K562 (cell line): Measurements from ENCODE around the gene DEPDC1. TPM values are rescaled to one million over a fixed set of nuclear protein-coding genes. Genes with fewer than 3 reads are reported as not detected.

Experiments used
- ATAC-seq: fragments of 200-7000 bp; cut with Tn5 transposase; 3 replicates; pipeline ENCODE4 v1.9.1; 2020; ENCODE audit warnings: moderate library complexity
- BruUV-seq: library from RNA; stranded (reverse); fragments of 400-500 nt; replicated peaks from 2 replicates; lab custom pipeline; 2021; lab: Mats Ljungman, UMichigan
- CTCF ChIA-PET: fragments of 300-600 bp; formaldehyde crosslinking; extraction: SDS; loops from one replicate; lab custom pipeline; 2021; ENCODE audit warnings: low intra/inter-chr PET ratio; lab: Yijun Ruan, JAX
- POLR2A ChIA-PET: fragments of 300-600, 350-650 bp; sonication (Branson Sonifier 250); formaldehyde crosslinking; extraction: SDS; loops from one replicate; lab custom pipeline; 2021; ENCODE audit warnings: antibody characterized with exemption, inconsistent platforms; lab: Yijun Ruan, JAX
- DNase-seq, 4 experiments: peaks; one replicate each; pipeline versions ENCODE4 v3.0.0 to v3.0.0-alpha.2; 2011 to 2018; ENCODE audit warnings: low spot score in 3 of 4, mixed read lengths in 3 of 4; ENCODE audit errors: extremely low read depth in 1 of 4
- FAIRE-seq: peaks from 2 replicates; lab custom pipeline; 2011; peaks lifted over from hg19 to GRCh38; lab: Jason Lieb, UNC
- H2AFZ ChIP-seq: 2 replicates; pipeline ENCODE4 v1.6.0; 2011; ENCODE audit warnings: low read depth, low read length, control low read depth, inconsistent platforms
- H3K27ac ChIP-seq: fragments of 200-600 bp; 3 replicates; pipeline ENCODE4 v1.8.0; 2011; ENCODE audit warnings: low read depth, mild to moderate bottlenecking, control low read depth, inconsistent platforms, low read length, moderate library complexity, mixed read lengths; ENCODE audit errors: extremely low read depth
- H3K27me3 ChIP-seq, 2 experiments: fragments of 300-600 bp in 1 of 2; 2 replicates in 1 of 2; 3 replicates in 1 of 2; pipeline versions ENCODE4 v1.6.0 to v1.8.0; 2011; ENCODE audit warnings: inconsistent platforms in 2 of 2, low read length in 2 of 2, mild to moderate bottlenecking in 1 of 2, mixed read lengths in 1 of 2, moderate library complexity in 1 of 2; ENCODE audit not compliant: control insufficient read depth in 2 of 2, insufficient read depth in 2 of 2
- H3K36me3 ChIP-seq: fragments of 300-600 bp; 3 replicates; pipeline ENCODE4 v1.8.0; 2011; ENCODE audit warnings: mild to moderate bottlenecking, low read length, inconsistent platforms; ENCODE audit not compliant: control insufficient read depth, insufficient read depth
- H3K4me1 ChIP-seq, 2 experiments: fragments of 200-600 bp in 1 of 2; replicated peaks in 1 of 2; 2 replicates in 1 of 2; 3 replicates in 1 of 2; pipeline versions ENCODE4 v1.5.1 to v1.8.0; 2011; ENCODE audit warnings: inconsistent platforms in 2 of 2, low read length in 2 of 2, mild to moderate bottlenecking in 1 of 2, mixed read lengths in 1 of 2, moderate library complexity in 1 of 2; ENCODE audit not compliant: control insufficient read depth in 2 of 2, insufficient read depth in 2 of 2
- H3K4me2 ChIP-seq: 2 replicates; pipeline ENCODE4 v1.6.1; 2011; ENCODE audit warnings: low read length, control low read depth, inconsistent platforms, mixed read lengths; ENCODE audit not compliant: insufficient read depth
- H3K4me3 ChIP-seq: fragments of 200-600 bp; sonication (generic), shearing (Covaris generic); 2 replicates; pipeline ENCODE4 v1.5.1; 2016; ENCODE audit warnings: control low read depth, inconsistent platforms
- H3K79me2 ChIP-seq: fragments of 200-600 bp; 3 replicates; pipeline ENCODE4 v1.8.0; 2011; ENCODE audit warnings: low read length, inconsistent platforms; ENCODE audit not compliant: control insufficient read depth, insufficient read depth
- H3K9ac ChIP-seq, 2 experiments: 2 replicates each; pipeline versions ENCODE4 v1.6.0 to v1.6.1; 2011; ENCODE audit warnings: low read depth in 2 of 2, low read length in 2 of 2, control low read depth in 1 of 2, inconsistent platforms in 1 of 2, mild to moderate bottlenecking in 1 of 2, mixed read lengths in 1 of 2; ENCODE audit not compliant: insufficient read depth in 1 of 2
- H3K9me1 ChIP-seq: one replicate; pipeline ENCODE4 v1.6.0; 2011; ENCODE audit warnings: inconsistent platforms, mild to moderate bottlenecking, low read length, moderate library complexity; ENCODE audit not compliant: control insufficient read depth, insufficient read depth
- H3K9me3 ChIP-seq: replicated peaks from 2 replicates; pipeline ENCODE4 v1.5.1; 2011; ENCODE audit warnings: low read depth, low read length, inconsistent platforms; ENCODE audit not compliant: control insufficient read depth, insufficient read depth
- H4K20me1 ChIP-seq: replicated peaks from 2 replicates; pipeline ENCODE4 v1.6.1; 2011; ENCODE audit warnings: low read length, inconsistent platforms, mixed read lengths; ENCODE audit not compliant: control insufficient read depth, insufficient read depth
- CBX8 ChIP-seq: fragments of 200-600 bp; sonication (generic); IDR thresholded peaks from 2 replicates; pipeline ENCODE4 v1.6.1; 2012; ENCODE audit warnings: borderline replicate concordance, mixed run types, low read depth, mild to moderate bottlenecking, moderate library complexity, mixed read lengths, low read length, control low read depth, inconsistent platforms; ENCODE audit not compliant: poor library complexity, severe bottlenecking; ENCODE audit errors: extremely low read depth
- COPS2 ChIP-seq: fragments of 450-650 bp; conservative IDR thresholded peaks from 2 replicates; pipeline ENCODE4 v1.6.1; 2016; ENCODE audit warnings: mild to moderate bottlenecking, moderate library complexity
- FOXK1 ChIP-seq: sonication (generic); formaldehyde crosslinking; IDR thresholded peaks from 2 replicates; pipeline ENCODE4 v1.8.0; 2022; ENCODE audit warnings: missing genetic modification reagents, mild to moderate bottlenecking, borderline replicate concordance
- GABPB2 ChIP-seq: fragments of 250-450 bp; sonication (Bioruptor Pico); conservative IDR thresholded peaks from 2 replicates; pipeline ENCODE4 v1.5.1; 2021; ENCODE audit warnings: mild to moderate bottlenecking
- HNRNPLL ChIP-seq: fragments of 200-400 bp; formaldehyde crosslinking; IDR thresholded peaks from 2 replicates; pipeline ENCODE4 v1.6.1; 2017; ENCODE audit warnings: low read length, low read depth, mild to moderate bottlenecking; ENCODE audit not compliant: poor library complexity, severe bottlenecking
- MAZ ChIP-seq, 2 experiments: fragments of 450-650 bp in 1 of 2; sonication (generic) in 1 of 2; formaldehyde crosslinking; IDR thresholded peaks in 1 of 2; conservative IDR thresholded peaks in 1 of 2; 2 replicates each; pipeline versions ENCODE4 v1.4.0 to v1.5.0; 2020; ENCODE audit warnings: mild to moderate bottlenecking in 1 of 2, missing genetic modification reagents in 1 of 2
- RFX5 ChIP-seq: IDR thresholded peaks from 2 replicates; pipeline ENCODE4 v1.6.1; 2011; ENCODE audit warnings: low read depth, mild to moderate bottlenecking, improper control_type of control experiment, low read length
- ZBTB17 ChIP-seq: fragments of 450-650 bp; formaldehyde crosslinking; IDR thresholded peaks from 2 replicates; pipeline ENCODE4 v1.4.0; 2020; ENCODE audit warnings: mild to moderate bottlenecking
- ZNF133 ChIP-seq: fragments of 250-450 bp; sonication (Bioruptor Pico); IDR thresholded peaks from 2 replicates; pipeline ENCODE4 v1.4.0; 2020; ENCODE audit warnings: mild to moderate bottlenecking
- ZNF165 ChIP-seq: fragments of 250-450 bp; sonication (Bioruptor Pico); IDR thresholded peaks from 2 replicates; pipeline ENCODE4 v1.4.0; 2020; ENCODE audit warnings: borderline replicate concordance
- ZNF512 ChIP-seq: IDR thresholded peaks from 2 replicates; pipeline ENCODE4 v1.6.1; 2016; ENCODE audit warnings: missing genetic modification characterization, missing compliant biosample characterization
- WGBS: fragments of 100-300 bp; shearing (Covaris generic); methylation state at CpG from one replicate; pipeline ENCODE4 v1.1.6; 2016; ENCODE audit warnings: low coverage, mixed read lengths; ENCODE audit not compliant: insufficient coverage; ENCODE audit errors: missing lambda C conversion rate; 5-methylcytosine and 5-hydroxymethylcytosine counted together
- in situ Hi-C: fragments of 300-500 bp; cut with MboI; formaldehyde crosslinking; loops from 4 replicates; pipeline ENCODE4 v1.15.0; 2018; ENCODE audit warnings: inconsistent platforms, mixed read lengths
- intact Hi-C: fragments of 100-400 bp; cut with micrococcal nuclease; formaldehyde crosslinking; loops from 2 replicates; pipeline ENCODE4 v1.14.2; 2022
- polyA plus RNA-seq, 8 experiments: library from polyadenylated mRNA; depleted of rRNA in 4 of 8; stranded (reverse) in 5 of 8; unstranded in 3 of 8; fragments of >200 nt; fragmentation: Nextera tagmentation in 2 of 8; fragmentation: Illumina TruSeq in 1 of 8; extraction: Ambion mirVana in 2 of 8; extraction: Trizol in 1 of 8; gene quantifications; 2 replicates each; pipeline versions ENCODE4 v1.2.1 to v1.2.3, GENCODE V29; 2011 to 2014; ENCODE audit warnings: inconsistent platforms in 1 of 8, missing spikeins in 1 of 8
- total RNA-seq, 7 experiments: library from RNA; depleted of rRNA in 6 of 7; stranded (reverse); fragments of >200 nt in 6 of 7; fragmentation: Illumina TruSeq in 2 of 7; extraction: Trizol in 2 of 7; gene quantifications; 2 replicates each; pipeline versions ENCODE4 v1.2.1 to v1.2.3, GENCODE V29; 2011 to 2021; ENCODE audit warnings: low replicate concordance in 1 of 7
- TF ChIP-seq, protein P1 (sequence below): sonication (generic); IDR thresholded peaks from 2 replicates; pipeline ENCODE4 v1.6.1; 2016
- TF ChIP-seq, protein P2 (sequence below): fragments of 450-650 bp; IDR thresholded peaks from 2 replicates; pipeline ENCODE4 v1.6.1; 2017; ENCODE audit warnings: antibody characterized with exemption, mild to moderate bottlenecking
- TF ChIP-seq, protein P3 (sequence below): fragments of 250-450 bp; sonication (Bioruptor Pico); IDR thresholded peaks from 2 replicates; pipeline ENCODE4 v1.5.0; 2021

DEPDC1 gene
- total and polyA plus RNA-seq, 9 of the 15 experiments (the other 6 are each of a cell fraction or from before 2014, with no cell fraction given), result 9.9 to 28.3 (median 17.8) TPM

- TF ChIP-seq CBX8, result no peak
- TF ChIP-seq FOXK1 (CRISPR knock-in tag), result no peak
Observed at GRCh38 chr1:68438310-68438709, 58.6 kb downstream of the DEPDC1 start (continued).

DNA sequence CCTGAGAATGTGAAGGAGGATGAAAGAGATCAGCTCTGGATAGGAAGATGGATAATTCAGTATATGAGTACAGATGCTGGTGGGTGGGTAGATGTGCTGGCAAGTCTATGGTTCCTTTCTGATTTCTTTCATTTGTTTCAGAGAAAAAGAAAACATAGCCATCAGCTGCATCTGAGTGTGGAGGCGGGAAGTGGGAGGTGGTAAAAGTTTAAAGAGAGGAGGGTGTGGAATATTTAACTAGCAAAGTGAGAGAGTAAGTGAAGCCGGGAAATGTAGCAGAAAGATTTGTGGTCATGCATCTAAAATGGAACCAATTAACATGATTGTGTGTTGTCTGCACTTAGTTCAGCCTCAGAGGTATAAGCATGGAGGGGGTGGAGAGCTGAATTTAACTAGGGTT, 63.5 kb downstream of the DEPDC1 start:
- Histone ChIP-seq H4K20me1 (no peaks in the 10 kb centered on the region), H3K4me1 (no peaks in the 10 kb centered on the region), H3K4me3 (no peak overlapping the region), H2AFZ (no peak overlapping the region), H3K27ac (no peak overlapping the region), H3K9me1 (no peaks in the 10 kb centered on the region), H3K79me2 (no peaks in the 10 kb centered on the region), H3K4me2 (no peak overlapping the region), H3K27me3 (no peaks in the 10 kb centered on the region), H3K9me3 (no peaks in the 10 kb centered on the region), H3K9ac (no peak overlapping the region), H3K36me3 (no peaks in the 10 kb centered on the region)
- in situ Hi-C loops, result no loop called here
- no peak for ATAC-seq
- no TSS peak for BruUV-seq
- FAIRE-seq, result no peak
- intact Hi-C loops, result no loop called here
- ChIA-PET POLR2A (no interaction called here), CTCF (no interaction called here)
- 0% methylated on average over 2 of the region's 2 CpGs for whole genome bisulfite sequencing
- DNase-seq, result no peak
- TF ChIP-seq GABPB2 (CRISPR knock-in tag) (no peak), MAZ (CRISPR knock-in tag; conservative IDR thresholded peaks at IDR 0.05 in 1 of 2, IDR thresholded peaks at IDR 0.05 in 1 of 2) (no peak), ZBTB17 (CRISPR knock-in tag) (no peak), ZNF165 (CRISPR knock-in tag) (no peak), COPS2 (no peak), HNRNPLL (no peak), ZNF512 (tag) (no peak), ZNF133 (no peak), RFX5 (no peak)
- TF ChIP-seq, protein P1, sequence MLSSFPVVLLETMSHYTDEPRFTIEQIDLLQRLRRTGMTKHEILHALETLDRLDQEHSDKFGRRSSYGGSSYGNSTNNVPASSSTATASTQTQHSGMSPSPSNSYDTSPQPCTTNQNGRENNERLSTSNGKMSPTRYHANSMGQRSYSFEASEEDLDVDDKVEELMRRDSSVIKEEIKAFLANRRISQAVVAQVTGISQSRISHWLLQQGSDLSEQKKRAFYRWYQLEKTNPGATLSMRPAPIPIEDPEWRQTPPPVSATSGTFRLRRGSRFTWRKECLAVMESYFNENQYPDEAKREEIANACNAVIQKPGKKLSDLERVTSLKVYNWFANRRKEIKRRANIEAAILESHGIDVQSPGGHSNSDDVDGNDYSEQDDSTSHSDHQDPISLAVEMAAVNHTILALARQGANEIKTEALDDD, result no peak
- TF ChIP-seq, protein P2, sequence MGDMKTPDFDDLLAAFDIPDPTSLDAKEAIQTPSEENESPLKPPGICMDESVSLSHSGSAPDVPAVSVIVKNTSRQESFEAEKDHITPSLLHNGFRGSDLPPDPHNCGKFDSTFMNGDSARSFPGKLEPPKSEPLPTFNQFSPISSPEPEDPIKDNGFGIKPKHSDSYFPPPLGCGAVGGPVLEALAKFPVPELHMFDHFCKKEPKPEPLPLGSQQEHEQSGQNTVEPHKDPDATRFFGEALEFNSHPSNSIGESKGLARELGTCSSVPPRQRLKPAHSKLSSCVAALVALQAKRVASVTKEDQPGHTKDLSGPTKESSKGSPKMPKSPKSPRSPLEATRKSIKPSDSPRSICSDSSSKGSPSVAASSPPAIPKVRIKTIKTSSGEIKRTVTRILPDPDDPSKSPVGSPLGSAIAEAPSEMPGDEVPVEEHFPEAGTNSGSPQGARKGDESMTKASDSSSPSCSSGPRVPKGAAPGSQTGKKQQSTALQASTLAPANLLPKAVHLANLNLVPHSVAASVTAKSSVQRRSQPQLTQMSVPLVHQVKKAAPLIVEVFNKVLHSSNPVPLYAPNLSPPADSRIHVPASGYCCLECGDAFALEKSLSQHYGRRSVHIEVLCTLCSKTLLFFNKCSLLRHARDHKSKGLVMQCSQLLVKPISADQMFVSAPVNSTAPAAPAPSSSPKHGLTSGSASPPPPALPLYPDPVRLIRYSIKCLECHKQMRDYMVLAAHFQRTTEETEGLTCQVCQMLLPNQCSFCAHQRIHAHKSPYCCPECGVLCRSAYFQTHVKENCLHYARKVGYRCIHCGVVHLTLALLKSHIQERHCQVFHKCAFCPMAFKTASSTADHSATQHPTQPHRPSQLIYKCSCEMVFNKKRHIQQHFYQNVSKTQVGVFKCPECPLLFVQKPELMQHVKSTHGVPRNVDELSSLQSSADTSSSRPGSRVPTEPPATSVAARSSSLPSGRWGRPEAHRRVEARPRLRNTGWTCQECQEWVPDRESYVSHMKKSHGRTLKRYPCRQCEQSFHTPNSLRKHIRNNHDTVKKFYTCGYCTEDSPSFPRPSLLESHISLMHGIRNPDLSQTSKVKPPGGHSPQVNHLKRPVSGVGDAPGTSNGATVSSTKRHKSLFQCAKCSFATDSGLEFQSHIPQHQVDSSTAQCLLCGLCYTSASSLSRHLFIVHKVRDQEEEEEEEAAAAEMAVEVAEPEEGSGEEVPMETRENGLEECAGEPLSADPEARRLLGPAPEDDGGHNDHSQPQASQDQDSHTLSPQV, result no peak
- TF ChIP-seq, protein P3, sequence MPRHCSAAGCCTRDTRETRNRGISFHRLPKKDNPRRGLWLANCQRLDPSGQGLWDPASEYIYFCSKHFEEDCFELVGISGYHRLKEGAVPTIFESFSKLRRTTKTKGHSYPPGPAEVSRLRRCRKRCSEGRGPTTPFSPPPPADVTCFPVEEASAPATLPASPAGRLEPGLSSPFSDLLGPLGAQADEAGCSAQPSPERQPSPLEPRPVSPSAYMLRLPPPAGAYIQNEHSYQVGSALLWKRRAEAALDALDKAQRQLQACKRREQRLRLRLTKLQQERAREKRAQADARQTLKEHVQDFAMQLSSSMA (CRISPR knock-in tag), result no peak
